Kidney (tissue), 22 donors: ENCODE measurements around the gene SLAMF9. TPM values are rescaled to one million over a fixed set of nuclear protein-coding genes. Genes with fewer than 3 reads are reported as not detected.

Experiments
- DNase-seq, 5 donors: peaks; one replicate each; pipeline ENCODE4 v3.0.0-alpha.2; 2013 to 2020
- FAIRE-seq: peaks from 2 replicates; lab custom pipeline; 2012; peaks lifted over from hg19 to GRCh38; lab: Jason Lieb, UNC
- H3K27ac ChIP-seq, 2 donors: one replicate each; pipeline ENCODE4 v1.7.0; 2013; ENCODE audit warnings: low read depth in 2 of 2, low read length in 2 of 2, inconsistent platforms in 1 of 2
- H3K27me3 ChIP-seq: one replicate; pipeline ENCODE4 v1.7.1; 2013; ENCODE audit warnings: low read length, inconsistent platforms; ENCODE audit not compliant: control insufficient read depth, insufficient read depth
- H3K36me3 ChIP-seq, 3 donors: one replicate each; pipeline versions ENCODE4 v1.7.0 to v1.7.1; 2013; ENCODE audit warnings: low read length in 3 of 3, control low read depth in 1 of 3, inconsistent platforms in 1 of 3; ENCODE audit not compliant: insufficient read depth in 3 of 3, control insufficient read depth in 2 of 3
- H3K4me1 ChIP-seq, 3 donors: one replicate each; pipeline versions ENCODE4 v1.7.0 to v1.7.1; 2013; ENCODE audit warnings: low read length in 3 of 3, inconsistent platforms in 1 of 3, low read depth in 1 of 3; ENCODE audit not compliant: control insufficient read depth in 2 of 3, insufficient read depth in 2 of 3
- H3K4me3 ChIP-seq, 3 donors: one replicate each; pipeline versions ENCODE4 v1.7.0 to v1.8.1; 2013; ENCODE audit warnings: low read length in 3 of 3, control low read depth in 1 of 3, inconsistent platforms in 1 of 3
- H3K9ac ChIP-seq, 3 donors: one replicate each; pipeline versions ENCODE4 v1.7.0 to v1.7.1; 2013; ENCODE audit warnings: low read length in 3 of 3, control low read depth in 1 of 3, inconsistent platforms in 1 of 3
- H3K9me3 ChIP-seq, 3 donors: one replicate each; pipeline versions ENCODE4 v1.7.0 to v1.7.1; 2013; ENCODE audit warnings: low read length in 3 of 3, control low read depth in 1 of 3, inconsistent platforms in 1 of 3; ENCODE audit not compliant: control insufficient read depth in 2 of 3, insufficient read depth in 1 of 3
- intact Hi-C: fragments of 100-400 bp; cut with DNase I; formaldehyde crosslinking; loops from one replicate; pipeline ENCODE4 v1.11.1; 2022
- long read RNA-seq, 10 donors: library from polyadenylated mRNA in 1 of 10; unstranded in 1 of 10; transcript quantifications; one replicate each; pipeline ENCODE4 v2.0.0 and lab custom pipeline, GENCODE V29; 2021 to 2026
- polyA plus RNA-seq: library from polyadenylated mRNA; stranded (reverse); fragments of 350-450 nt; fragmentation: Illumina TruSeq; extraction: RNeasy Lipid Tissue Mini Kit (QIAGEN cat#74804); gene quantifications from one replicate; pipeline ENCODE4 v1.2.3, GENCODE V29; 2014; ENCODE audit warnings: low read depth, low replicate concordance; ENCODE audit not compliant: insufficient read depth
- total RNA-seq: library from RNA; stranded (reverse); fragmentation: NEBNext Ultra II Directional; extraction: Animal tissue kit (Norgen Biotek cat#: 25700); gene quantifications from one replicate; pipeline ENCODE4 v1.2.1, GENCODE V29; 2021
- TF ChIP-seq, protein P1 (sequence below): IDR thresholded peaks from 3 replicates; pipeline ENCODE4 v1.5.1; 2012; ENCODE audit warnings: mild to moderate bottlenecking, moderate library complexity, borderline replicate concordance; ENCODE audit not compliant: insufficient read depth; ENCODE audit errors: extremely low read depth
- donor health status: control.
- donor health status: control.
- donor health status: control.
- donor health status: control.
- donor health status: control.
- donor health status: DM: yes; HTN: yes; CAD: no.
- donor health status: Normal renal cell carcinoma (clear cell type).

The SLAMF9 gene
- total RNA-seq (not detected), polyA plus RNA-seq (not detected)
- long read RNA-seq, donor 1, result 0 reads
- long read RNA-seq, donor 2, result 0 reads
- long read RNA-seq, donor 3, result 0 reads
- long read RNA-seq, donor 4, result 0 reads
- long read RNA-seq, donor 5, result 0 reads
- long read RNA-seq, donor 6, result 0 reads
- long read RNA-seq, donor 7, result 0 reads
- long read RNA-seq, donor 8, result 0 reads
- long read RNA-seq, donor 9, result 0 reads
- long read RNA-seq, donor 10, result 0 reads

DNA sequence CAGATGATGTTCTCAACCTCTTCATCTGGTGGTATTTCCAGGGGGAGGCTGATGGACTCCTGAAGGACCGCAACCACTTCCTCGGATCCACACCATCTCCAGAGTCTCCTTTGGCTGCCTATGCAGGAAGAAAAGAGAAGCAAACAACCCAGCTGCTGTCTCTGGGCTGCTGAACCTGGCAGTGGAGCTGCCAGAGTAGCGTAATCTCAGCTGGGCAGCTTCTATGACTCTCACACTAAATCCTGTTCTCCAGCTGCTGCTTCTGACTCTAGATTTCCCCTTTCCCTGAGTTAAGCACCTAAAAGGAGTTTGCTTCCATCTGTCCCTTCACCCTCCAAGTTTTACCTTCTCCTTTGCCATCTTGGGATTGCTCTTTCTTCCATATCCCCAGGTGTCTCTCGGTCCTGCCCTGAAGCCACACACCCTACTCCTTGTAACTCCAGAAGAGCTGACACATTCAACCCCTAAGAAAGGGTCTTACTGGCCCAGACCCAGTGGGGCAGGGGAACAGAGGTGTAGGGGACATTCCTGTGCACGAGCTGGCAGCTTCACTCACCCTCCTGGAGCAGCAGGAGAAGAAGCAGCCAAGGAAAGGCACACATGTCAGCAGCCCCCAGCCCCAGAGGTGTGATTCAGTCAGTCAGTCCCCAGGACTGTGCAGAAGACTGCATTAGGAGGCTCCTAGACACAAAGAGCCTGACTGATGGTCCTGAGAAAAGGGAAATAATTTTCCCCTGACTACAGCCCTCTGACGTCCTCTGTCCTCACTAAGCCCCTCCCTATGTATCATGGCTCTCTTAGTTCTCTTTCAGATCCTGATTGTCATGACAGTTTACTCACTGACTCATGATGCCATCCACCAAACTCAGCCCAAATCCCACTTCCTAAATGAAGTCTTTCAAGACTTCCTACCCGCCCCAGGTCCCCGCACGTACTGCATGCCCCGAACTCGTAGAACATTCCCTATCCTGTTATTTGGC lies at the start of gene SLAMF9:
Gene SLAMF9 (minus strand): TSS at position 702 of the 980 bp plus-strand sequence. CDS start 100 bp downstream, at position 602.
- Histone ChIP-seq H3K36me3 (no peaks in the 10 kb centered on the region), H3K27me3 (no peaks in the 10 kb centered on the region), H3K27ac (no peak within 1 kb of the TSS), H3K9me3 (no peaks in the 10 kb centered on the region), H3K4me3 (no peak within 1 kb of the TSS), H3K4me1 (peaks cover 0 to 6% (median 0%) of the 10 kb centered on the region in 3 donors), H3K9ac (no peak within 1 kb of the TSS)
- TF ChIP-seq, protein P1, sequence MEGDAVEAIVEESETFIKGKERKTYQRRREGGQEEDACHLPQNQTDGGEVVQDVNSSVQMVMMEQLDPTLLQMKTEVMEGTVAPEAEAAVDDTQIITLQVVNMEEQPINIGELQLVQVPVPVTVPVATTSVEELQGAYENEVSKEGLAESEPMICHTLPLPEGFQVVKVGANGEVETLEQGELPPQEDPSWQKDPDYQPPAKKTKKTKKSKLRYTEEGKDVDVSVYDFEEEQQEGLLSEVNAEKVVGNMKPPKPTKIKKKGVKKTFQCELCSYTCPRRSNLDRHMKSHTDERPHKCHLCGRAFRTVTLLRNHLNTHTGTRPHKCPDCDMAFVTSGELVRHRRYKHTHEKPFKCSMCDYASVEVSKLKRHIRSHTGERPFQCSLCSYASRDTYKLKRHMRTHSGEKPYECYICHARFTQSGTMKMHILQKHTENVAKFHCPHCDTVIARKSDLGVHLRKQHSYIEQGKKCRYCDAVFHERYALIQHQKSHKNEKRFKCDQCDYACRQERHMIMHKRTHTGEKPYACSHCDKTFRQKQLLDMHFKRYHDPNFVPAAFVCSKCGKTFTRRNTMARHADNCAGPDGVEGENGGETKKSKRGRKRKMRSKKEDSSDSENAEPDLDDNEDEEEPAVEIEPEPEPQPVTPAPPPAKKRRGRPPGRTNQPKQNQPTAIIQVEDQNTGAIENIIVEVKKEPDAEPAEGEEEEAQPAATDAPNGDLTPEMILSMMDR, result no peak
- intact Hi-C loops, result no loop called here
- DNase-seq, result no peak
- FAIRE-seq, result no peak

- H3K36me3 ChIP-seq, result no peaks in the 10 kb centered on the region
- no peak overlapping the region for H3K9ac ChIP-seq
- intact Hi-C loops, result no loop called here
- no peaks in the 10 kb centered on the region for H3K9me3 ChIP-seq
- H3K27me3 ChIP-seq, result no peaks in the 10 kb centered on the region
- DNase-seq, result no peak
- TF ChIP-seq, protein P1, result no peak
- H3K4me3 ChIP-seq, result no peak overlapping the region
- FAIRE-seq, result no peak
- no peaks in the 10 kb centered on the region for H3K4me1 ChIP-seq
- no peak overlapping the region for H3K27ac ChIP-seq
Observed at GRCh38 chr1:160001440-160001839, 47.4 kb upstream of the SLAMF9 start.

GRCh38 chr1:159999204-159999603 lies 45.2 kb upstream of the SLAMF9 start:
- no peak for FAIRE-seq
- intact Hi-C loops, result no loop called here
- H3K4me1 ChIP-seq, result no peaks in the 10 kb centered on the region

More at GRCh38 chr1:159999204-159999603, 45.2 kb upstream of the SLAMF9 start:
- no peak overlapping the region for H3K4me3 ChIP-seq
- no peak overlapping the region for H3K27ac ChIP-seq
- no peaks in the 10 kb centered on the region for H3K9me3 ChIP-seq
- no peaks in the 10 kb centered on the region for H3K27me3 ChIP-seq
- no peaks in the 10 kb centered on the region for H3K36me3 ChIP-seq
- TF ChIP-seq, protein P1, result no peak
- no peak overlapping the region for H3K9ac ChIP-seq
- no peak for DNase-seq
